ENCODE results near the gene PCDHGC5.

- TF ChIP-seq CTCF (IDR thresholded peaks at IDR 0.05), result no peak
- peak in 1 of 2 donors; percentile 21 for TF ChIP-seq POLR2A (IDR thresholded peaks at IDR 0.05)
Measured at GRCh38 chr5:141521244-141521781, 32.4 kb downstream of the PCDHGC5 start.
